Lung (tissue), 12 donors: Measurements from ENCODE around the gene RAMP3. TPM values are rescaled to one million over a fixed set of nuclear protein-coding genes. Genes with fewer than 3 reads are reported as not detected.
A peak's percentile ranks its signal among the peaks of the same experiment; 100 is the strongest.

ENCODE experiments used
- ATAC-seq: fragments of 200-7000 bp; cut with Tn5 transposase; one replicate; pipeline ENCODE4 v1.9.1; 2020; ENCODE audit warnings: moderate number of reproducible peaks; ENCODE audit not compliant: insufficient read depth, low FRiP score
- DNase-seq, 3 donors: peaks; one replicate each; pipeline ENCODE4 v3.0.0-alpha.2; 2013 to 2017
- H3K27ac ChIP-seq, 2 donors: one replicate each; pipeline ENCODE4 v1.5.1; 2013; ENCODE audit warnings: mild to moderate bottlenecking in 2 of 2, moderate library complexity in 2 of 2, control low read depth in 1 of 2, inconsistent platforms in 1 of 2, low read depth in 1 of 2, low read length in 1 of 2
- H3K27me3 ChIP-seq, 3 donors: one replicate each; pipeline ENCODE4 v1.5.1; 2013; ENCODE audit warnings: low read length in 2 of 3; ENCODE audit not compliant: control insufficient read depth in 3 of 3, insufficient read depth in 3 of 3
- H3K36me3 ChIP-seq, 4 donors: one replicate each; pipeline ENCODE4 v1.5.1; 2013; ENCODE audit warnings: low read length in 4 of 4, mild to moderate bottlenecking in 1 of 4, moderate library complexity in 1 of 4; ENCODE audit not compliant: control insufficient read depth in 4 of 4, insufficient read depth in 4 of 4
- H3K4me1 ChIP-seq, 5 donors: one replicate each; pipeline ENCODE4 v1.5.1; 2013; ENCODE audit warnings: low read length in 5 of 5, mild to moderate bottlenecking in 2 of 5, moderate library complexity in 1 of 5; ENCODE audit not compliant: control insufficient read depth in 5 of 5, insufficient read depth in 5 of 5
- H3K4me3 ChIP-seq: one replicate; pipeline ENCODE4 v1.5.1; 2013; ENCODE audit warnings: mild to moderate bottlenecking, control low read depth, moderate library complexity
- H3K9ac ChIP-seq, 2 donors: one replicate each; pipeline ENCODE4 v1.5.1; 2013; ENCODE audit warnings: low read length in 2 of 2, control low read depth in 1 of 2; ENCODE audit not compliant: insufficient read depth in 1 of 2
- H3K9me3 ChIP-seq, 4 donors: one replicate each; pipeline ENCODE4 v1.5.1; 2013; ENCODE audit warnings: low read length in 3 of 4, mild to moderate bottlenecking in 1 of 4, moderate library complexity in 1 of 4; ENCODE audit not compliant: control insufficient read depth in 4 of 4, insufficient read depth in 3 of 4
- CTCF ChIP-seq: IDR thresholded peaks from 2 replicates; pipeline ENCODE4 v1.5.1; 2012; ENCODE audit warnings: mild to moderate bottlenecking; ENCODE audit errors: control extremely low read depth, extremely low read depth
- WGBS, 2 donors: extraction: QIAGEN DNeasy Blood & Tissue Kit; methylation state at CpG; one replicate each; pipeline ENCODE4 v1.1.7; 2013; 5-methylcytosine and 5-hydroxymethylcytosine counted together
- polyA plus RNA-seq, 2 donors: library from polyadenylated mRNA; stranded (reverse); fragments of 200-250 nt; gene quantifications; one replicate each; pipeline ENCODE4 v1.2.1, GENCODE V29; 2013
- total RNA-seq, 2 donors: library from RNA; depleted of rRNA in 1 of 2; stranded (reverse); fragments of >200 nt in 1 of 2; gene quantifications; one replicate each; pipeline ENCODE4 v1.2.1, GENCODE V29; 2014 to 2021
- donor health status: control.
- donor health status: control.
- donor health status: Bipolar disorder and iron deficiency.
- donor health status: healthy.
- donor health status: DM: yes; HTN: yes; CAD: no.

Gene RAMP3
- total and polyA plus RNA-seq, 4 donors, result 47.3 to 116 (median 63.3) TPM

GRCh38 chr7:45225311-45225947, 67.8 kb downstream of the RAMP3 start:
- no peak for DNase-seq
- no peak for TF ChIP-seq CTCF

GRCh38 chr7:45225948-45226335, 68.4 kb downstream of the RAMP3 start:
- Histone ChIP-seq H3K36me3 (no peaks in the 10 kb centered on the region), H3K27ac (no peak overlapping the region), H3K27me3 (no peaks in the 10 kb centered on the region), H3K4me3 (no peak overlapping the region), H3K4me1 (peaks cover 0 to 12% (median 0%) of the 10 kb centered on the region in 5 donors), H3K9ac (no peak overlapping the region), H3K9me3 (no peaks in the 10 kb centered on the region)
- ATAC-seq, result no peak
- TF ChIP-seq CTCF, result no peak
- WGBS, 2 donors, result 60 to 62% methylated on average over 2 of the region's 2 CpGs
- DNase-seq, result no peak

More at GRCh38 chr7:45225311-45225947, 67.8 kb downstream of the RAMP3 start:
- 79 to 96% methylated on average over 9 of the region's 9 CpGs for WGBS, 2 donors
- Histone ChIP-seq H3K36me3 (no peaks in the 10 kb centered on the region), H3K4me1 (peaks cover 0 to 17% (median 2%) of the 10 kb centered on the region in 5 donors), H3K27me3 (no peaks in the 10 kb centered on the region), H3K27ac (no peak overlapping the region), H3K4me3 (no peak overlapping the region), H3K9ac (no peak overlapping the region), H3K9me3 (no peaks in the 10 kb centered on the region)
- no peak for ATAC-seq

DNA sequence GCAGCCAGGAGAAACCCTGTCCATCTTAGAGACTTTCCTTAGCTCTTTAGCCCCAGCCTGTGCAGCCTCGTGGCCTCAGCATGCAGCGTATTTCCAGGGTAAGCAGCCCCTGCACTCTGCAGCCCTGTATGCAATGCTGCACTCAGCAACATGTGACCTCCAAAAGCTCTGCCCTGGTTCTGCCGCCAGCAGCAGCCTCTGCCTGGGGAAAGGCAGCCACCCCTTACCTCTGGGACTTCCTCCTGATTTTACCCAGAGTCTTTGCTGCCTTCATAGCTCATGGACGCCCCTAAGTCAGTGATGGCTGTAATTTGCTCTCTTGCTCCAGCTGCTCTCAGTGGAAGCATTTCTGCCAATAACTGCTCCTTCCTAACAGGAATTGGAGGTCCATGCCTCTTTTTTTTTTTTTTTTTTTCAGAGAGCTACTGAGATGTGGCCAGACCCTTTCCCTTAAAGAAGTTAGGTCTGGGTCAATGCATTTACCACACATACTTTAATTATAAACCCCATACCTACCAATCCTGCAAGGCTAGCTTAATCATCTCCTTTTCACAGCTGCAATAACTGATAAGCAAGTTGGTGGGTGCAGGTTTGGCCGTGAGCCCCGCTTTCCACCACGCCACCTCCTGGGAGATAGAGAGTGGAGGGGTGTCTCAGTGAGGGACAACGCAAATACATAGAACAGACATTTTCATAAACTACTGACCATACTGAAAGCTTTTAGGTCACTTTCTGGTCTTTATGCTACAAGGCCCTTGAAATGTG, 71.7 kb downstream of the RAMP3 start:
- peaks cover 0 to 3% (median 0%) of the 10 kb centered on the region in 3 donors for H3K27me3 ChIP-seq
- H3K36me3 ChIP-seq, result no peaks in the 10 kb centered on the region
- H3K4me3 ChIP-seq, result no peak overlapping the region
- 43 to 57% methylated on average over 8 of the region's 8 CpGs for WGBS, 2 donors
- H3K27ac ChIP-seq, result peak overlapping the region in 1 of 2 donors; percentile 13
- TF ChIP-seq CTCF, result no peak
- DNase-seq (no peak), ATAC-seq (no peak)
- peaks cover 0 to 20% (median 0%) of the 10 kb centered on the region in 5 donors for H3K4me1 ChIP-seq
- H3K9ac ChIP-seq, result no peak overlapping the region
- H3K9me3 ChIP-seq, result no peaks in the 10 kb centered on the region
